Measurements from ENCODE around the gene CD200R1. TPM values are rescaled to one million over a fixed set of nuclear protein-coding genes. Genes with fewer than 3 reads are reported as not detected.

CD200R1 gene
- total and polyA plus RNA-seq, 2 of the 4 experiments (the other 2 are of a cell fraction), result under 0.01 to 0.05 TPM

- no peak for TF ChIP-seq MXI1 (IDR thresholded peaks at IDR 0.05; ENCODE audit: borderline replicate concordance, low read depth, low read length)
- TF ChIP-seq MAFK (IDR thresholded peaks at IDR 0.05; ENCODE audit: low read depth, low read length), result no peak
- no peak for TF ChIP-seq CEBPB (IDR thresholded peaks at IDR 0.05; ENCODE audit: low read depth, low read length)
Measured at GRCh38 chr3:112974894-112975293, at the start of gene CD200R1 (continued).

GRCh38 chr3:113021471-113021870 is 46.6 kb upstream of the CD200R1 start:
- peaks cover 3% of the 10 kb centered on the region for H3K9me1 ChIP-seq (ENCODE audit: insufficient read depth, low read length)
- 100% methylated on average over 1 of the region's 2 CpGs; no CpG with 5 or more reads in 1 of the 2 experiments for WGBS, 2 experiments (ENCODE audit: extremely low coverage in 2 of 2, insufficient read length in 1 of 2)
- no peak overlapping the region for H2BK20ac ChIP-seq (ENCODE audit: low read depth, low read length)
- H3K18ac ChIP-seq (ENCODE audit: low read depth, low read length), result no peak overlapping the region
- H2AFZ ChIP-seq (replicated peaks; ENCODE audit: low read length, poor library complexity), result no peak overlapping the region
- POLR2A ChIA-PET (ENCODE audit: unreplicated experiment), result no interaction called here
- no peaks in the 10 kb centered on the region for H3K9me3 ChIP-seq (ENCODE audit: control insufficient read depth, insufficient read depth, low read length)
- no peak overlapping the region for H2BK15ac ChIP-seq (ENCODE audit: low read depth, low read length)
- no peak for ATAC-seq (ENCODE audit: low read depth)
- H3K9ac ChIP-seq (ENCODE audit: low read depth, low read length), result no peak overlapping the region
- no peak overlapping the region for H2BK120ac ChIP-seq (ENCODE audit: low read depth, low read length)
- H3K79me1 ChIP-seq (ENCODE audit: low read depth in 1 of 2, low read length in 2 of 2), result peaks cover 13 to 32% of the 10 kb centered on the region in 2 experiments
- no peak overlapping the region for H2AK5ac ChIP-seq (ENCODE audit: low read depth, low read length)
- H3K4me1 ChIP-seq (ENCODE audit: control insufficient read depth, insufficient read depth, low read length), result 0 out of 2 replicates have a peak, but pooled peaks cover 2% of the 10 kb centered on the region
- no peak overlapping the region for H2AK9ac ChIP-seq (replicated peaks; ENCODE audit: low read depth, low read length, poor library complexity)
- H3K4me2 ChIP-seq (ENCODE audit: low read depth, low read length), result no peak overlapping the region
- no peaks in the 10 kb centered on the region for H4K20me1 ChIP-seq (ENCODE audit: insufficient read depth, low read length)
- H2BK5ac ChIP-seq (ENCODE audit: low read depth, low read length, poor library complexity, severe bottlenecking), result no peak overlapping the region
- H4K5ac ChIP-seq (ENCODE audit: low read depth, low read length), result no peak overlapping the region
- H3K56ac ChIP-seq (ENCODE audit: extremely low read depth, insufficient read depth, low read length), result no peak overlapping the region
- no peak overlapping the region for H3K4me3 ChIP-seq (ENCODE audit: insufficient read depth, low read depth, low read length)
- intact Hi-C loops (cut with micrococcal nuclease) (no loop called here), dilution Hi-C loops (cut with HindIII; ENCODE audit: low sequenced_read_pairs, unreplicated experiment) (no loop called here), in situ Hi-C loops (cut with MboI; ENCODE audit: low sequenced_read_pairs) (no loop called here)
- no peak overlapping the region for H4K8ac ChIP-seq (ENCODE audit: low read depth in 2 of 2, low read length in 2 of 2)
- CTCF ChIA-PET, result interaction anchor here (0.6 to 1.1 kb wide), 2 partner anchors 14 to 1325 kb away, joined by 3 read pairs; no protein-coding TSS in a partner anchor
- no peak overlapping the region for H4K91ac ChIP-seq (ENCODE audit: insufficient read depth, low read depth, low read length)
- H3K4ac ChIP-seq (ENCODE audit: low read depth, low read length), result no peak overlapping the region
- no TSS peak for BruUV-seq (replicated peaks)
- H3K27me3 ChIP-seq (ENCODE audit: control insufficient read depth, insufficient read depth, low read length), result no peaks in the 10 kb centered on the region
- DNase-seq, result no peak
- H3K14ac ChIP-seq (replicated peaks; ENCODE audit: low read depth, low read length), result no peak overlapping the region
- no peak overlapping the region for H3K27ac ChIP-seq (ENCODE audit: insufficient read depth, low read length)
- H3K36me3 ChIP-seq (ENCODE audit: control insufficient read depth, insufficient read depth, low read length), result peaks cover 2% of the 10 kb centered on the region; the same call in 1 of the 2 replicates
- H3K23ac ChIP-seq (ENCODE audit: low read depth, low read length), result no peak overlapping the region
- no peak for TF ChIP-seq NFE2L2 (IDR thresholded peaks at IDR 0.05; ENCODE audit: low read depth, low read length)
- no peak for TF ChIP-seq CHD1 (IDR thresholded peaks at IDR 0.05; ENCODE audit: low read depth, low read length)
- no peak for TF ChIP-seq RFX5 (IDR thresholded peaks at IDR 0.05; ENCODE audit: low read depth, low read length)
- no peak for TF ChIP-seq USF2 (IDR thresholded peaks at IDR 0.05; ENCODE audit: low read depth, low read length)
- TF ChIP-seq CEBPB (IDR thresholded peaks at IDR 0.05; ENCODE audit: low read depth, low read length), result no peak
- no peak for TF ChIP-seq MXI1 (IDR thresholded peaks at IDR 0.05; ENCODE audit: borderline replicate concordance, low read depth, low read length)
- TF ChIP-seq BHLHE40 (IDR thresholded peaks at IDR 0.05; ENCODE audit: low read depth, low read length), result no peak
- TF ChIP-seq RAD21 (IDR thresholded peaks at IDR 0.05; ENCODE audit: low read length), result no peak
- TF ChIP-seq MAZ (IDR thresholded peaks at IDR 0.05; ENCODE audit: borderline replicate concordance, low read depth, low read length), result no peak
- no peak for TF ChIP-seq FOS (IDR thresholded peaks at IDR 0.05; ENCODE audit: low read depth, low read length)
- TF ChIP-seq MAFK (IDR thresholded peaks at IDR 0.05; ENCODE audit: low read depth, low read length), result no peak
- no peak for TF ChIP-seq SMC3 (IDR thresholded peaks at IDR 0.05; ENCODE audit: low read depth, low read length)
- TF ChIP-seq RCOR1 (IDR thresholded peaks at IDR 0.05; ENCODE audit: insufficient replicate concordance, low read length), result no peak
- TF ChIP-seq POLR2A (IDR thresholded peaks at IDR 0.05; ENCODE audit: low read depth, low read length), result no peak
- TF ChIP-seq CTCF (conservative IDR thresholded peaks at IDR 0.05; ENCODE audit: low read depth, low read length), result no peak
